Adrenal gland (tissue), 5 donors: Measurements from ENCODE around the gene TEX11.

Experiments used
- POLR2A ChIP-seq, 2 donors: fragments of 450-650 bp; IDR thresholded peaks; one replicate each; pipeline ENCODE4 v1.6.1; 2017; ENCODE audit warnings: antibody characterized with exemption in 2 of 2, mild to moderate bottlenecking in 2 of 2, moderate library complexity in 1 of 2
- TF ChIP-seq, protein P1 (sequence below), 6 experiments: fragments of 450-650 bp in 4 of 6; fragments of 200-600 bp in 2 of 6; sonication (generic) in 1 of 6; IDR thresholded peaks; 1 replicate in 5 of 6; 2 replicates in 1 of 6; pipeline versions ENCODE4 v1.5.1 to v1.8.0; 2016 to 2021; ENCODE audit warnings: antibody characterized with exemption in 6 of 6, mild to moderate bottlenecking in 2 of 6, moderate library complexity in 1 of 6
- donor health status: DM: no; HTN: no; CAD: no.

DNA sequence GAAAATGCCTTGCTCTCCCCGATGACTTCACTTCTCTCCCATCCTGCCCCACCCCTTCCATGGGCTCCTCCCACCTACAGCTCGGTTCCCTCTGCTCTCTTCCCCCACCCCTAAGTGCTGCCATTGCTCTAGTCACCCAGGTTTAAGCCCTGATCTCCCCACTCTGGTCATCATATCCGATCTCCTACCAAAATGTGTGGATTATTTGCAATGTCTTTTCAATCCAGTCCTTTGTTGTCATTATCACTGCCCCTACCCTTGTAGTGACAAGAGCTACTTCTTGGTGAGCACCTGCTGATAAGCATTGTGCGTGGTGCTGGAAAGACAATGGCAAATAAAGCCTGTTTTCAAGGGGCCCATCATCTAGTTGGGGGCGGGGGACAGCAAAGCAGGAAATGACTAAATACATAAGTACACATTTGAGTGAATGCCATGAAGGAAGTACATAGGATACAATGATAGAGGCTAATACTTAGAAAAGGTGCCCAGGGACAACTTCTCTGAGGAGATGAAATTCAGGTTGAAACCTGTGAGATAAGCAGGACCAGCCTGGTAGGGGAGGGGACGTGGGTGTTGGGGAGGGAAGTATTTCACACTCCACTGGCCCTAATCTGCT is 400.1 kb downstream of the TEX11 start:
- TF ChIP-seq, protein P1, sequence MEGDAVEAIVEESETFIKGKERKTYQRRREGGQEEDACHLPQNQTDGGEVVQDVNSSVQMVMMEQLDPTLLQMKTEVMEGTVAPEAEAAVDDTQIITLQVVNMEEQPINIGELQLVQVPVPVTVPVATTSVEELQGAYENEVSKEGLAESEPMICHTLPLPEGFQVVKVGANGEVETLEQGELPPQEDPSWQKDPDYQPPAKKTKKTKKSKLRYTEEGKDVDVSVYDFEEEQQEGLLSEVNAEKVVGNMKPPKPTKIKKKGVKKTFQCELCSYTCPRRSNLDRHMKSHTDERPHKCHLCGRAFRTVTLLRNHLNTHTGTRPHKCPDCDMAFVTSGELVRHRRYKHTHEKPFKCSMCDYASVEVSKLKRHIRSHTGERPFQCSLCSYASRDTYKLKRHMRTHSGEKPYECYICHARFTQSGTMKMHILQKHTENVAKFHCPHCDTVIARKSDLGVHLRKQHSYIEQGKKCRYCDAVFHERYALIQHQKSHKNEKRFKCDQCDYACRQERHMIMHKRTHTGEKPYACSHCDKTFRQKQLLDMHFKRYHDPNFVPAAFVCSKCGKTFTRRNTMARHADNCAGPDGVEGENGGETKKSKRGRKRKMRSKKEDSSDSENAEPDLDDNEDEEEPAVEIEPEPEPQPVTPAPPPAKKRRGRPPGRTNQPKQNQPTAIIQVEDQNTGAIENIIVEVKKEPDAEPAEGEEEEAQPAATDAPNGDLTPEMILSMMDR (IDR thresholded peaks at IDR 0.05): no peak
- TF ChIP-seq POLR2A (IDR thresholded peaks at IDR 0.05): no peak
